HepG2 (cell line): ENCODE measurements around the gene PRKAB1. TPM values are rescaled to one million over a fixed set of nuclear protein-coding genes. Genes with fewer than 3 reads are reported as not detected.

ENCODE experiments used
- ATF4 ChIP-seq, 2 experiments: fragments of 450-650 bp in 1 of 2; sonication (generic) in 1 of 2; formaldehyde crosslinking; IDR thresholded peaks; 2 replicates each; pipeline versions ENCODE4 v1.5.0 to v1.8.0; 2020 to 2022; ENCODE audit warnings: mild to moderate bottlenecking in 1 of 2, missing genetic modification reagents in 1 of 2
- BORCS8-MEF2B ChIP-seq: sonication (generic); formaldehyde crosslinking; IDR thresholded peaks from 2 replicates; pipeline ENCODE4 v1.8.0; 2022; ENCODE audit warnings: mild to moderate bottlenecking, missing genetic modification reagents
- DNMT1 ChIP-seq: sonication (generic); formaldehyde crosslinking; IDR thresholded peaks from 2 replicates; pipeline ENCODE4 v1.5.1; 2020; ENCODE audit warnings: mild to moderate bottlenecking, missing genetic modification reagents
- FOXJ3 ChIP-seq: sonication (generic); formaldehyde crosslinking; IDR thresholded peaks from 2 replicates; pipeline ENCODE4 v1.4.0; 2020; ENCODE audit warnings: missing genetic modification reagents, mild to moderate bottlenecking, borderline replicate concordance
- GFI1 ChIP-seq: sonication (generic); formaldehyde crosslinking; IDR thresholded peaks from 2 replicates; pipeline ENCODE4 v1.5.0; 2020; ENCODE audit warnings: missing genetic modification reagents, mild to moderate bottlenecking, borderline replicate concordance
- NCOA2 ChIP-seq: sonication (generic); formaldehyde crosslinking; IDR thresholded peaks from 2 replicates; pipeline ENCODE4 v1.8.0; 2022; ENCODE audit warnings: inconsistent platforms
- PAWR ChIP-seq: sonication (generic); formaldehyde crosslinking; IDR thresholded peaks from 2 replicates; pipeline ENCODE4 v1.4.0; 2020; ENCODE audit warnings: missing genetic modification reagents, mild to moderate bottlenecking, borderline replicate concordance
- RXRB ChIP-seq: IDR thresholded peaks from 2 replicates; pipeline ENCODE4 v1.6.1; 2016; ENCODE audit warnings: borderline replicate concordance, missing genetic modification reagents, missing compliant biosample characterization
- SNAPC2 ChIP-seq: sonication (generic); formaldehyde crosslinking; IDR thresholded peaks from 2 replicates; pipeline ENCODE4 v1.8.1; 2022; ENCODE audit warnings: mild to moderate bottlenecking, missing genetic modification reagents
- SOX6 ChIP-seq, 2 experiments: fragments of 450-650 bp in 1 of 2; sonication (generic) in 1 of 2; formaldehyde crosslinking in 1 of 2; IDR thresholded peaks; 2 replicates each; pipeline versions ENCODE4 v1.4.0 to v1.6.1; 2017 to 2020; ENCODE audit warnings: antibody characterized with exemption in 1 of 2, mild to moderate bottlenecking in 1 of 2, missing genetic modification reagents in 1 of 2
- SP2 ChIP-seq: sonication (generic); formaldehyde crosslinking; IDR thresholded peaks from 2 replicates; pipeline ENCODE4 v1.5.1; 2020; ENCODE audit warnings: mild to moderate bottlenecking, missing genetic modification reagents
- TCF7 ChIP-seq: sonication (generic); IDR thresholded peaks from 2 replicates; pipeline ENCODE4 v1.6.1; 2016; ENCODE audit warnings: antibody characterized with exemption, low read depth
- TCF7L2 ChIP-seq: IDR thresholded peaks from 2 replicates; pipeline ENCODE4 v1.6.1; 2011; ENCODE audit warnings: mild to moderate bottlenecking, low read depth, low read length, moderate library complexity
- TEAD3 ChIP-seq: optimal IDR thresholded peaks from 2 replicates; pipeline ENCODE3; 2016; ENCODE audit warnings: borderline replicate concordance
- ZEB1 ChIP-seq: IDR thresholded peaks from 2 replicates; pipeline ENCODE4 v1.6.1; 2012; ENCODE audit warnings: mild to moderate bottlenecking, low read depth, inconsistent platforms; ENCODE audit not compliant: insufficient replicate concordance
- ZFP1 ChIP-seq: IDR thresholded peaks from 2 replicates; pipeline ENCODE4 v1.6.1; 2016
- ZFP90 ChIP-seq: sonication (generic); formaldehyde crosslinking; IDR thresholded peaks from 2 replicates; pipeline ENCODE4 v1.8.0; 2022; ENCODE audit warnings: missing genetic modification reagents, mild to moderate bottlenecking, inconsistent platforms, borderline replicate concordance
- ZNF234 ChIP-seq: sonication (generic); formaldehyde crosslinking; conservative IDR thresholded peaks from 2 replicates; pipeline ENCODE4 v1.5.1; 2020; ENCODE audit warnings: mild to moderate bottlenecking, missing genetic modification reagents
- ZNF362 ChIP-seq: sonication (generic); formaldehyde crosslinking; IDR thresholded peaks from 2 replicates; pipeline ENCODE4 v1.4.0; 2020; ENCODE audit warnings: missing genetic modification reagents, mild to moderate bottlenecking, borderline replicate concordance
- ZNF567 ChIP-seq: sonication (generic); formaldehyde crosslinking; IDR thresholded peaks from 2 replicates; pipeline ENCODE4 v1.8.1; 2023; ENCODE audit warnings: mild to moderate bottlenecking, missing genetic modification reagents, borderline replicate concordance
- ZNF883 ChIP-seq: sonication (generic); formaldehyde crosslinking; IDR thresholded peaks from 2 replicates; pipeline ENCODE4 v1.5.1; 2020; ENCODE audit warnings: mild to moderate bottlenecking, missing genetic modification reagents; ENCODE audit errors: not compliant biosample characterization
- polyA plus RNA-seq, 8 experiments: library from polyadenylated mRNA; depleted of rRNA in 3 of 8; stranded (reverse) in 7 of 8; unstranded in 1 of 8; fragments of >200 nt; fragmentation: Illumina TruSeq in 4 of 8; extraction: Trizol in 4 of 8; gene quantifications; 2 replicates each; pipeline versions ENCODE4 v1.2.1 to v1.2.3, GENCODE V29; 2011 to 2016; ENCODE audit warnings: low read depth in 4 of 8, missing spikeins in 1 of 8, mixed read lengths in 1 of 8; ENCODE audit not compliant: insufficient read depth in 1 of 8
- total RNA-seq, 5 experiments: library from RNA; depleted of rRNA; stranded (reverse); fragments of >200 nt; fragmentation: Illumina TruSeq; extraction: Trizol; gene quantifications; 2 replicates each; pipeline ENCODE4 v1.2.3, GENCODE V29; 2016; ENCODE audit warnings: low read depth in 1 of 5
- TF ChIP-seq, protein P1 (sequence below): sonication (generic); formaldehyde crosslinking; conservative IDR thresholded peaks from 2 replicates; pipeline ENCODE4 v1.4.0; 2020; ENCODE audit warnings: mild to moderate bottlenecking, missing genetic modification reagents, moderate library complexity

PRKAB1 gene
- total and polyA plus RNA-seq, 2 of the 13 experiments (the other 11 are each of a cell fraction or from before 2014, with no cell fraction given): 28.4 to 35.5 TPM

DNA sequence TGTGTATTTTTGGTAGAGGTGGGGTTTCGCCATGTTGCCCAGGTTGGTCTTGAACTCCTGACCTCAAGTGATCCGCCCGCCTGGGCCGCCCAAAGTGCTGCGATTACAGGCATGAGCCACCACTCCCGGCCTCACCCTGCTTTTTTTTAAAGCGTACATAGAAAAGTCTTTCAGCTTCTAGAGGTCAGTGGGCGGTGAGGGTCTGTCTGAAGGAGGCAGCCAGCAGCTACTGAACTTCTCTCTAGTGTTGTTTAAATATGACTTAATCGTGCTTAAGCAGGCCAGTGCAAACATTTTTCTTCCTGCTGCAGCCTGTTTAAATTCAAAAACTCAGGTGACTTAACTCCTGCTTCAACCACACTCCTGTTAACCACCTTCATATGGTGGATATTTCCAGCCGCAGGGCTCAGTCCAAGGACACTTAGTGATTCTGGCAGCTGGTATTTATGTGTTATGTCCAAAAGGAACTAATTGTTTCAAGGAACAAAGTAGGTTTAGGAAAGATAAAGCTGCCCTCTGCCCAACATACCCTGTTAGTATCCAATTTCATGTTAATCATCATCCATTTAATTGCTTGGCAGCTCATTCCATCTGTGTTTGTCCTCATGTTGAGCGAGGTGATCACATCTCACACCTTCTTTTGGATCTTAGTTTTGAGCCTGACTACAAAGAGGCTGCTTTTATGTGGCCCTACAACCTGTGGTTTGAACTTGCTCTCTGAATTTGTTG, 2.0 kb downstream of the PRKAB1 start (continued):
- TF ChIP-seq ATF4 (CRISPR knock-in tag; IDR thresholded peaks at IDR 0.05) (no peak), PAWR (no peak), ZNF234 (CRISPR knock-in tag) (no peak), ZNF362 (CRISPR knock-in tag) (peak; percentile 80), GFI1 (peak; percentile 40; the same call in 1 of the 2 replicates), SOX6 (IDR thresholded peaks at IDR 0.05) (no peak), SOX6 (CRISPR knock-in tag; IDR thresholded peaks at IDR 0.05) (peak; percentile 78), ZFP1 (CRISPR knock-in tag) (0 out of 2 replicates have a peak, but pooled peaks have one; percentile 43), TCF7 (0 out of 2 replicates have a peak, but pooled peaks have one; percentile 27), TCF7L2 (no peak), DNMT1 (CRISPR knock-in tag) (no peak), NCOA2 (CRISPR knock-in tag) (peak; percentile 65; the same call in 1 of the 2 replicates), ZEB1 (no peak), ZNF883 (CRISPR knock-in tag) (no peak), SNAPC2 (CRISPR knock-in tag) (0 out of 2 replicates have a peak, but pooled peaks have one; percentile 10), SP2 (no peak), BORCS8-MEF2B (CRISPR knock-in tag) (no peak), ZNF567 (0 out of 2 replicates have a peak, but pooled peaks have one; percentile 56), TEAD3 (peak; percentile 85), ZFP90 (no peak), RXRB (CRISPR knock-in tag) (0 out of 2 replicates have a peak, but pooled peaks have one; percentile 16), FOXJ3 (0 out of 2 replicates have a peak, but pooled peaks have one; percentile 34)
- TF ChIP-seq, protein P1, sequence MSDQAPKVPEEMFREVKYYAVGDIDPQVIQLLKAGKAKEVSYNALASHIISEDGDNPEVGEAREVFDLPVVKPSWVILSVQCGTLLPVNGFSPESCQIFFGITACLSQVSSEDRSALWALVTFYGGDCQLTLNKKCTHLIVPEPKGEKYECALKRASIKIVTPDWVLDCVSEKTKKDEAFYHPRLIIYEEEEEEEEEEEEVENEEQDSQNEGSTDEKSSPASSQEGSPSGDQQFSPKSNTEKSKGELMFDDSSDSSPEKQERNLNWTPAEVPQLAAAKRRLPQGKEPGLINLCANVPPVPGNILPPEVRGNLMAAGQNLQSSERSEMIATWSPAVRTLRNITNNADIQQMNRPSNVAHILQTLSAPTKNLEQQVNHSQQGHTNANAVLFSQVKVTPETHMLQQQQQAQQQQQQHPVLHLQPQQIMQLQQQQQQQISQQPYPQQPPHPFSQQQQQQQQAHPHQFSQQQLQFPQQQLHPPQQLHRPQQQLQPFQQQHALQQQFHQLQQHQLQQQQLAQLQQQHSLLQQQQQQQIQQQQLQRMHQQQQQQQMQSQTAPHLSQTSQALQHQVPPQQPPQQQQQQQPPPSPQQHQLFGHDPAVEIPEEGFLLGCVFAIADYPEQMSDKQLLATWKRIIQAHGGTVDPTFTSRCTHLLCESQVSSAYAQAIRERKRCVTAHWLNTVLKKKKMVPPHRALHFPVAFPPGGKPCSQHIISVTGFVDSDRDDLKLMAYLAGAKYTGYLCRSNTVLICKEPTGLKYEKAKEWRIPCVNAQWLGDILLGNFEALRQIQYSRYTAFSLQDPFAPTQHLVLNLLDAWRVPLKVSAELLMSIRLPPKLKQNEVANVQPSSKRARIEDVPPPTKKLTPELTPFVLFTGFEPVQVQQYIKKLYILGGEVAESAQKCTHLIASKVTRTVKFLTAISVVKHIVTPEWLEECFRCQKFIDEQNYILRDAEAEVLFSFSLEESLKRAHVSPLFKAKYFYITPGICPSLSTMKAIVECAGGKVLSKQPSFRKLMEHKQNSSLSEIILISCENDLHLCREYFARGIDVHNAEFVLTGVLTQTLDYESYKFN (CRISPR knock-in tag): peak; percentile 78
